BLaER1 treated with 17β-estradiol and CSF1 and Interleukin-3, amounts not matched to agents 10 nM and 100 nM (cell line): ENCODE results near the gene E2F2.

Source experiments
- H3K27ac ChIP-seq, 11 experiments: shearing (Covaris generic); formaldehyde crosslinking; 2 replicates each; pipeline ENCODE4 v1.8.1; 2022
- H3K27me3 ChIP-seq, 11 experiments: shearing (Covaris generic); formaldehyde crosslinking; 2 replicates each; pipeline ENCODE4 v1.8.1; 2022
- H3K36me3 ChIP-seq, 11 experiments: shearing (Covaris generic); formaldehyde crosslinking; 2 replicates each; pipeline ENCODE4 v1.8.1; 2022
- H3K4me1 ChIP-seq, 10 experiments: shearing (Covaris generic); formaldehyde crosslinking; 2 replicates each; pipeline ENCODE4 v1.8.1; 2022
- H3K4me2 ChIP-seq, 11 experiments: shearing (Covaris generic); formaldehyde crosslinking; 2 replicates each; pipeline ENCODE4 v1.8.1; 2022
- H3K4me3 ChIP-seq, 10 experiments: shearing (Covaris generic); formaldehyde crosslinking; 2 replicates each; pipeline ENCODE4 v1.8.1; 2022
- H3K9ac ChIP-seq, 11 experiments: shearing (Covaris generic); formaldehyde crosslinking; 2 replicates each; pipeline ENCODE4 v1.8.1; 2022
- H3K9me3 ChIP-seq, 11 experiments: shearing (Covaris generic); formaldehyde crosslinking; replicated peaks in 1 of 11; 2 replicates each; pipeline ENCODE4 v1.8.1; 2022
- H4K20me1 ChIP-seq, 11 experiments: shearing (Covaris generic); formaldehyde crosslinking; 2 replicates each; pipeline ENCODE4 v1.8.1; 2022
- Cebpa-rat ChIP-seq, 11 experiments: shearing (Covaris generic); IDR thresholded peaks; 2 replicates each; pipeline ENCODE4 v1.8.1; 2022

E2F2 gene

GRCh38 chr1:23573574-23574182, 42.6 kb upstream of the E2F2 start:
- peak overlapping the region in 3 of 11 experiments; percentile 9 to 34 (median 11); a peak in 2 of 22 replicates for H3K9ac ChIP-seq
- no peaks in the 10 kb centered on the region for H4K20me1 ChIP-seq
- peaks cover 44 to 80% (median 68%) of the 10 kb centered on the region in 10 experiments for H3K4me1 ChIP-seq
- peak overlapping the region in 8 of 11 experiments; percentile 77 to 93 (median 89); a peak in 15 of 22 replicates for H3K4me2 ChIP-seq
- H3K27me3 ChIP-seq = peaks cover 0 to 5% (median 0%) of the 10 kb centered on the region in 11 experiments; a peak in 2 of 22 replicates
- no peaks in the 10 kb centered on the region for H3K9me3 ChIP-seq
- H3K27ac ChIP-seq = peak overlapping the region in 4 of 11 experiments; percentile 75 to 88 (median 80); a peak in 5 of 22 replicates
- no peaks in the 10 kb centered on the region for H3K36me3 ChIP-seq
- no peak overlapping the region for H3K4me3 ChIP-seq
- no peak for TF ChIP-seq Cebpa-rat (IDR thresholded peaks at IDR 0.05)

GRCh38 chr1:23571465-23571864, 40.4 kb upstream of the E2F2 start:
- H4K20me1 ChIP-seq = no peaks in the 10 kb centered on the region
- H3K9ac ChIP-seq = no peak overlapping the region
- no peak for TF ChIP-seq Cebpa-rat (IDR thresholded peaks at IDR 0.05)
- no peak overlapping the region for H3K4me3 ChIP-seq
- H3K27ac ChIP-seq = no peak overlapping the region
- H3K36me3 ChIP-seq = no peaks in the 10 kb centered on the region
- H3K27me3 ChIP-seq = peaks cover 0 to 5% (median 0%) of the 10 kb centered on the region in 11 experiments; a peak in 2 of 22 replicates
- peaks cover 39 to 78% (median 66%) of the 10 kb centered on the region in 10 experiments for H3K4me1 ChIP-seq
- no peaks in the 10 kb centered on the region for H3K9me3 ChIP-seq
- no peak overlapping the region for H3K4me2 ChIP-seq

- H3K9ac ChIP-seq = no peak overlapping the region
- no peaks in the 10 kb centered on the region for H3K36me3 ChIP-seq
- H3K9me3 ChIP-seq = no peaks in the 10 kb centered on the region
- H3K4me1 ChIP-seq = peaks cover 40 to 77% (median 66%) of the 10 kb centered on the region in 10 experiments
- H4K20me1 ChIP-seq = no peaks in the 10 kb centered on the region
- no peak overlapping the region for H3K27ac ChIP-seq
- H3K27me3 ChIP-seq = peaks cover 0 to 5% (median 0%) of the 10 kb centered on the region in 11 experiments; a peak in 2 of 22 replicates
- no peak overlapping the region for H3K4me2 ChIP-seq
- no peak overlapping the region for H3K4me3 ChIP-seq
- no peak for TF ChIP-seq Cebpa-rat (IDR thresholded peaks at IDR 0.05)
Measured at GRCh38 chr1:23570001-23570691, 39.1 kb upstream of the E2F2 start.

GRCh38 chr1:23568608-23569383, 37.8 kb upstream of the E2F2 start:
- no peaks in the 10 kb centered on the region for H3K36me3 ChIP-seq
- H3K27ac ChIP-seq = peak overlapping the region; percentile 79 to 93 (median 88)
- peaks cover 0 to 5% (median 0%) of the 10 kb centered on the region in 11 experiments; a peak in 2 of 22 replicates for H3K27me3 ChIP-seq
- H4K20me1 ChIP-seq = no peaks in the 10 kb centered on the region
- peak overlapping the region; percentile 92 to 99 (median 96) for H3K4me2 ChIP-seq
- peaks cover 43 to 69% (median 62%) of the 10 kb centered on the region in 10 experiments for H3K4me1 ChIP-seq
- peak overlapping the region; percentile 81 to 91 (median 86) for H3K9ac ChIP-seq
- no peak for TF ChIP-seq Cebpa-rat (IDR thresholded peaks at IDR 0.05)
- peak overlapping the region; percentile 52 to 76 (median 68) for H3K4me3 ChIP-seq
- H3K9me3 ChIP-seq = no peaks in the 10 kb centered on the region

- H3K27me3 ChIP-seq = peaks cover 0 to 5% (median 0%) of the 10 kb centered on the region in 11 experiments; a peak in 2 of 22 replicates
- H3K4me1 ChIP-seq = peaks cover 49 to 69% (median 64%) of the 10 kb centered on the region in 10 experiments
- H3K4me3 ChIP-seq = peak overlapping the region; percentile 52 to 76 (median 68)
- H3K4me2 ChIP-seq = peak overlapping the region; percentile 92 to 99 (median 96)
- peak overlapping the region; percentile 79 to 93 (median 88) for H3K27ac ChIP-seq
- H4K20me1 ChIP-seq = no peaks in the 10 kb centered on the region
- H3K36me3 ChIP-seq = no peaks in the 10 kb centered on the region
- peak overlapping the region; percentile 81 to 91 (median 86) for H3K9ac ChIP-seq
- TF ChIP-seq Cebpa-rat (IDR thresholded peaks at IDR 0.05) = no peak
- H3K9me3 ChIP-seq = no peaks in the 10 kb centered on the region
Measured at GRCh38 chr1:23567996-23568607, 37.1 kb upstream of the E2F2 start.

GRCh38 chr1:23567629-23567995, 36.6 kb upstream of the E2F2 start:
- Histone ChIP-seq H3K4me1 (peaks cover 54 to 69% (median 65%) of the 10 kb centered on the region in 10 experiments), H4K20me1 (no peaks in the 10 kb centered on the region), H3K9me3 (no peaks in the 10 kb centered on the region), H3K27ac (peak overlapping the region; percentile 79 to 93 (median 88); a peak in 20 of 22 replicates), H3K4me3 (peak overlapping the region; percentile 52 to 76 (median 68)), H3K36me3 (no peaks in the 10 kb centered on the region), H3K27me3 (peaks cover 0 to 5% (median 0%) of the 10 kb centered on the region in 11 experiments; a peak in 2 of 22 replicates), H3K4me2 (peak overlapping the region; percentile 92 to 99 (median 96)), H3K9ac (peak overlapping the region; percentile 81 to 91 (median 86))
- no peak; a peak in 1 of 22 replicates for TF ChIP-seq Cebpa-rat (IDR thresholded peaks at IDR 0.05)

GRCh38 chr1:23566304-23566703, 35.3 kb upstream of the E2F2 start:
- no peak for TF ChIP-seq Cebpa-rat (IDR thresholded peaks at IDR 0.05)
- H3K4me2 ChIP-seq = peak overlapping the region; percentile 92 to 99 (median 96)
- H3K36me3 ChIP-seq = no peaks in the 10 kb centered on the region
- H4K20me1 ChIP-seq = no peaks in the 10 kb centered on the region
- peak overlapping the region in 7 of 11 experiments; percentile 22 to 91 (median 88); a peak in 10 of 22 replicates for H3K27ac ChIP-seq
- no peaks in the 10 kb centered on the region for H3K9me3 ChIP-seq
- H3K9ac ChIP-seq = 0 out of 22 replicates have a peak overlapping the region, but pooled peaks of 1 of the 11 experiments have one; percentile 35
- H3K27me3 ChIP-seq = peaks cover 0 to 5% (median 0%) of the 10 kb centered on the region in 11 experiments; a peak in 2 of 22 replicates
- H3K4me3 ChIP-seq = no peak overlapping the region
- peaks cover 67 to 81% (median 77%) of the 10 kb centered on the region in 10 experiments for H3K4me1 ChIP-seq

- Histone ChIP-seq H4K20me1 (no peaks in the 10 kb centered on the region), H3K27ac (0 out of 22 replicates have a peak overlapping the region, but pooled peaks of 2 of the 11 experiments have one; percentile 0 to 91), H3K27me3 (peaks cover 0 to 5% (median 0%) of the 10 kb centered on the region in 11 experiments; a peak in 2 of 22 replicates), H3K4me3 (no peak overlapping the region), H3K9ac (no peak overlapping the region), H3K4me2 (peak overlapping the region; percentile 27 to 99 (median 96); a peak in 19 of 22 replicates), H3K36me3 (no peaks in the 10 kb centered on the region), H3K4me1 (peaks cover 73 to 86% (median 82%) of the 10 kb centered on the region in 10 experiments), H3K9me3 (no peaks in the 10 kb centered on the region)
- TF ChIP-seq Cebpa-rat (IDR thresholded peaks at IDR 0.05) = no peak
Measured at GRCh38 chr1:23565776-23566175, 34.7 kb upstream of the E2F2 start.
